K562 (cell line): Measurements from ENCODE around the gene YBEY. TPM values are rescaled to one million over a fixed set of nuclear protein-coding genes. Genes with fewer than 3 reads are reported as not detected.

Experiments used
- CREBBP ChIP-seq: IDR thresholded peaks from one replicate; pipeline ENCODE4 v1.6.1; 2012; ENCODE audit warnings: low read depth, mild to moderate bottlenecking, control low read depth, inconsistent platforms, low read length
- CREM ChIP-seq: IDR thresholded peaks from 2 replicates; pipeline ENCODE4 v1.6.1; 2014; ENCODE audit warnings: antibody characterized with exemption, low read depth
- ETV1 ChIP-seq: fragments of 450-650 bp; conservative IDR thresholded peaks from 2 replicates; pipeline ENCODE4 v1.6.1; 2016; ENCODE audit warnings: missing genetic modification characterization, control low read depth, low read depth, missing compliant biosample characterization
- FIP1L1 ChIP-seq: fragments of 200-400 bp; formaldehyde crosslinking; IDR thresholded peaks from 2 replicates; pipeline ENCODE4 v1.6.1; 2018; ENCODE audit warnings: mild to moderate bottlenecking, low read depth, low read length; ENCODE audit not compliant: poor library complexity, severe bottlenecking
- GTF2F1 ChIP-seq: IDR thresholded peaks from 2 replicates; pipeline ENCODE4 v1.6.1; 2011; ENCODE audit warnings: low read depth, low read length, improper control_type of control experiment
- HDAC6 ChIP-seq: IDR thresholded peaks from 2 replicates; pipeline ENCODE4 v1.6.1; 2012; ENCODE audit warnings: low read depth, mild to moderate bottlenecking, control low read depth, inconsistent platforms, low read length, moderate library complexity
- MCM7 ChIP-seq, 2 experiments: fragments of 450-650 bp; IDR thresholded peaks; 2 replicates each; pipeline ENCODE4 v1.6.1; 2016 to 2018
- TCF7L2 ChIP-seq: fragments of 150-350 bp; IDR thresholded peaks from 2 replicates; pipeline ENCODE4 v1.6.1; 2016; ENCODE audit warnings: low read depth, mild to moderate bottlenecking, low read length, moderate library complexity
- U2AF2 ChIP-seq: fragments of 200-400 bp; formaldehyde crosslinking; optimal IDR thresholded peaks from 2 replicates; pipeline ENCODE3; 2017; ENCODE audit warnings: low read depth, mild to moderate bottlenecking, low read length
- ZNF140 ChIP-seq: fragments of 250-450 bp; sonication (Bioruptor Pico); IDR thresholded peaks from 2 replicates; pipeline ENCODE4 v1.8.0; 2021; ENCODE audit warnings: moderate library complexity, mild to moderate bottlenecking, inconsistent platforms
- ZNF174 ChIP-seq: fragments of 250-450 bp; sonication (Bioruptor Pico); IDR thresholded peaks from 2 replicates; pipeline ENCODE4 v1.4.0; 2020; ENCODE audit warnings: mild to moderate bottlenecking
- ZNF41 ChIP-seq: fragments of 250-450 bp; sonication (Bioruptor Pico); conservative IDR thresholded peaks from 2 replicates; pipeline ENCODE4 v1.4.0; 2020; ENCODE audit warnings: mild to moderate bottlenecking
- ZNF584 ChIP-seq: fragments of 200-800 bp; sonication (Bioruptor generic); IDR thresholded peaks from 2 replicates; pipeline ENCODE4 v1.6.1; 2016; ENCODE audit warnings: low read depth, mild to moderate bottlenecking, missing genetic modification characterization, missing compliant biosample characterization
- ZNF668 ChIP-seq: fragments of 250-450 bp; sonication (Bioruptor Pico); IDR thresholded peaks from 2 replicates; pipeline ENCODE4 v1.8.0; 2022; ENCODE audit warnings: mild to moderate bottlenecking, inconsistent platforms
- ZNF707 ChIP-seq: fragments of 250-450 bp; sonication (Bioruptor Pico); conservative IDR thresholded peaks from 2 replicates; pipeline ENCODE4 v1.8.0; 2022; ENCODE audit warnings: inconsistent platforms, mild to moderate bottlenecking, moderate library complexity
- polyA plus RNA-seq, 8 experiments: library from polyadenylated mRNA; depleted of rRNA in 4 of 8; stranded (reverse) in 5 of 8; unstranded in 3 of 8; fragments of >200 nt; fragmentation: Nextera tagmentation in 2 of 8; fragmentation: Illumina TruSeq in 1 of 8; extraction: Ambion mirVana in 2 of 8; extraction: Trizol in 1 of 8; gene quantifications; 2 replicates each; pipeline versions ENCODE4 v1.2.1 to v1.2.3, GENCODE V29; 2011 to 2014; ENCODE audit warnings: inconsistent platforms in 1 of 8, missing spikeins in 1 of 8
- total RNA-seq, 7 experiments: library from RNA; depleted of rRNA in 6 of 7; stranded (reverse); fragments of >200 nt in 6 of 7; fragmentation: Illumina TruSeq in 2 of 7; extraction: Trizol in 2 of 7; gene quantifications; 2 replicates each; pipeline versions ENCODE4 v1.2.1 to v1.2.3, GENCODE V29; 2011 to 2021; ENCODE audit warnings: low replicate concordance in 1 of 7
- TF ChIP-seq, protein P1 (sequence below): sonication (generic); formaldehyde crosslinking; IDR thresholded peaks from 2 replicates; pipeline ENCODE4 v1.8.1; 2023; ENCODE audit warnings: mild to moderate bottlenecking, missing genetic modification reagents
- TF ChIP-seq, protein P2 (sequence below): sonication (generic); formaldehyde crosslinking; IDR thresholded peaks from 2 replicates; pipeline ENCODE4 v1.8.1; 2023; ENCODE audit warnings: mild to moderate bottlenecking, missing genetic modification reagents
- TF ChIP-seq, protein P3 (sequence below), 2 experiments: fragments of 150-350 bp in 1 of 2; IDR thresholded peaks; 2 replicates each; pipeline ENCODE4 v1.6.1; 2012 to 2016; ENCODE audit warnings: low read depth in 2 of 2, low read length in 2 of 2, mild to moderate bottlenecking in 1 of 2, moderate library complexity in 1 of 2
- TF ChIP-seq, protein P4 (sequence below): fragments of 250-450 bp; sonication (Bioruptor Pico); IDR thresholded peaks from 2 replicates; pipeline ENCODE4 v1.6.1; 2021; ENCODE audit warnings: mild to moderate bottlenecking

The YBEY gene
- total and polyA plus RNA-seq, 9 of the 15 experiments (the other 6 are each of a cell fraction or from before 2014, with no cell fraction given) = 6.4 to 28.0 (median 12.4) TPM

DNA sequence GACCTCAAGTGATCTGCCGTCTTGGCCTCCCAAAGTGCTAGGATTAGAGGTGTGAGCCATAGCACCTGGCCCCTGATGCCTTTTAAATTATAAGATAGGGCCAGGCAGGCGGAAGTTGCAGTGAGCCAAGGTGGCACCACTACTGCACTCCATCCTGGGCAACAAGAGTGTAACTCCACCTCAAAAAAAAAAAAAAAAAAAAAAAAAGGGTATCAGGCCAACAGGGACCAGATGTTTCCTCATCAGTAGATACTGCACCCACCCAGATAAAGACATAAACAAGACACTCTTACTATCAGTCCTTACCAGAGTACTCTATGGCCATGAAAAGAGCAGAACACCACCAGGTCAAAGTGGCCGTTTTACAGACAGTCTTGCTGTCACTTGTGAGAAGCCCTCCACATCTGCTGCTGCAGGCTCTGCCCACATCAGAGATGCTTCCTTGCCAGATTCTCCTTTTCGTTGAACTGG is 34.2 kb downstream of the YBEY start (continued):
- TF ChIP-seq, protein P1, sequence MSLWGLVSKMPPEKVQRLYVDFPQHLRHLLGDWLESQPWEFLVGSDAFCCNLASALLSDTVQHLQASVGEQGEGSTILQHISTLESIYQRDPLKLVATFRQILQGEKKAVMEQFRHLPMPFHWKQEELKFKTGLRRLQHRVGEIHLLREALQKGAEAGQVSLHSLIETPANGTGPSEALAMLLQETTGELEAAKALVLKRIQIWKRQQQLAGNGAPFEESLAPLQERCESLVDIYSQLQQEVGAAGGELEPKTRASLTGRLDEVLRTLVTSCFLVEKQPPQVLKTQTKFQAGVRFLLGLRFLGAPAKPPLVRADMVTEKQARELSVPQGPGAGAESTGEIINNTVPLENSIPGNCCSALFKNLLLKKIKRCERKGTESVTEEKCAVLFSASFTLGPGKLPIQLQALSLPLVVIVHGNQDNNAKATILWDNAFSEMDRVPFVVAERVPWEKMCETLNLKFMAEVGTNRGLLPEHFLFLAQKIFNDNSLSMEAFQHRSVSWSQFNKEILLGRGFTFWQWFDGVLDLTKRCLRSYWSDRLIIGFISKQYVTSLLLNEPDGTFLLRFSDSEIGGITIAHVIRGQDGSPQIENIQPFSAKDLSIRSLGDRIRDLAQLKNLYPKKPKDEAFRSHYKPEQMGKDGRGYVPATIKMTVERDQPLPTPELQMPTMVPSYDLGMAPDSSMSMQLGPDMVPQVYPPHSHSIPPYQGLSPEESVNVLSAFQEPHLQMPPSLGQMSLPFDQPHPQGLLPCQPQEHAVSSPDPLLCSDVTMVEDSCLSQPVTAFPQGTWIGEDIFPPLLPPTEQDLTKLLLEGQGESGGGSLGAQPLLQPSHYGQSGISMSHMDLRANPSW (CRISPR knock-in tag) = no peak
- no peak for TF ChIP-seq ZNF41 (CRISPR knock-in tag)
- no peak for TF ChIP-seq ZNF140 (CRISPR knock-in tag)
- TF ChIP-seq ETV1 (tag) = peak; percentile 36
- TF ChIP-seq, protein P2, sequence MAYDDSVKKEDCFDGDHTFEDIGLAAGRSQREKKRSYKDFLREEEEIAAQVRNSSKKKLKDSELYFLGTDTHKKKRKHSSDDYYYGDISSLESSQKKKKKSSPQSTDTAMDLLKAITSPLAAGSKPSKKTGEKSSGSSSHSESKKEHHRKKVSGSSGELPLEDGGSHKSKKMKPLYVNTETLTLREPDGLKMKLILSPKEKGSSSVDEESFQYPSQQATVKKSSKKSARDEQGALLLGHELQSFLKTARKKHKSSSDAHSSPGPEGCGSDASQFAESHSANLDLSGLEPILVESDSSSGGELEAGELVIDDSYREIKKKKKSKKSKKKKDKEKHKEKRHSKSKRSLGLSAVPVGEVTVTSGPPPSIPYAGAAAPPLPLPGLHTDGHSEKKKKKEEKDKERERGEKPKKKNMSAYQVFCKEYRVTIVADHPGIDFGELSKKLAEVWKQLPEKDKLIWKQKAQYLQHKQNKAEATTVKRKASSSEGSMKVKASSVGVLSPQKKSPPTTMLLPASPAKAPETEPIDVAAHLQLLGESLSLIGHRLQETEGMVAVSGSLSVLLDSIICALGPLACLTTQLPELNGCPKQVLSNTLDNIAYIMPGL (CRISPR knock-in tag) = no peak
- TF ChIP-seq U2AF2 = no peak
- TF ChIP-seq, protein P3, sequence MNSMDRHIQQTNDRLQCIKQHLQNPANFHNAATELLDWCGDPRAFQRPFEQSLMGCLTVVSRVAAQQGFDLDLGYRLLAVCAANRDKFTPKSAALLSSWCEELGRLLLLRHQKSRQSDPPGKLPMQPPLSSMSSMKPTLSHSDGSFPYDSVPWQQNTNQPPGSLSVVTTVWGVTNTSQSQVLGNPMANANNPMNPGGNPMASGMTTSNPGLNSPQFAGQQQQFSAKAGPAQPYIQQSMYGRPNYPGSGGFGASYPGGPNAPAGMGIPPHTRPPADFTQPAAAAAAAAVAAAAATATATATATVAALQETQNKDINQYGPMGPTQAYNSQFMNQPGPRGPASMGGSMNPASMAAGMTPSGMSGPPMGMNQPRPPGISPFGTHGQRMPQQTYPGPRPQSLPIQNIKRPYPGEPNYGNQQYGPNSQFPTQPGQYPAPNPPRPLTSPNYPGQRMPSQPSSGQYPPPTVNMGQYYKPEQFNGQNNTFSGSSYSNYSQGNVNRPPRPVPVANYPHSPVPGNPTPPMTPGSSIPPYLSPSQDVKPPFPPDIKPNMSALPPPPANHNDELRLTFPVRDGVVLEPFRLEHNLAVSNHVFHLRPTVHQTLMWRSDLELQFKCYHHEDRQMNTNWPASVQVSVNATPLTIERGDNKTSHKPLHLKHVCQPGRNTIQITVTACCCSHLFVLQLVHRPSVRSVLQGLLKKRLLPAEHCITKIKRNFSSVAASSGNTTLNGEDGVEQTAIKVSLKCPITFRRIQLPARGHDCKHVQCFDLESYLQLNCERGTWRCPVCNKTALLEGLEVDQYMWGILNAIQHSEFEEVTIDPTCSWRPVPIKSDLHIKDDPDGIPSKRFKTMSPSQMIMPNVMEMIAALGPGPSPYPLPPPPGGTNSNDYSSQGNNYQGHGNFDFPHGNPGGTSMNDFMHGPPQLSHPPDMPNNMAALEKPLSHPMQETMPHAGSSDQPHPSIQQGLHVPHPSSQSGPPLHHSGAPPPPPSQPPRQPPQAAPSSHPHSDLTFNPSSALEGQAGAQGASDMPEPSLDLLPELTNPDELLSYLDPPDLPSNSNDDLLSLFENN (IDR thresholded peaks at IDR 0.05; ENCODE audit: low read depth in 2 of 2, low read length in 2 of 2) = peak in 1 of 2 experiments; percentile 99; a peak in 2 of 4 replicates
- 0 out of 2 replicates have a peak, but pooled peaks have one; percentile 32 for TF ChIP-seq ZNF668 (CRISPR knock-in tag)
- no peak for TF ChIP-seq ZNF174
- no peak for TF ChIP-seq FIP1L1
- TF ChIP-seq TCF7L2 = no peak
- no peak for TF ChIP-seq CREBBP
- no peak for TF ChIP-seq HDAC6
- no peak for TF ChIP-seq MCM7 (IDR thresholded peaks at IDR 0.05)
- TF ChIP-seq, protein P4, sequence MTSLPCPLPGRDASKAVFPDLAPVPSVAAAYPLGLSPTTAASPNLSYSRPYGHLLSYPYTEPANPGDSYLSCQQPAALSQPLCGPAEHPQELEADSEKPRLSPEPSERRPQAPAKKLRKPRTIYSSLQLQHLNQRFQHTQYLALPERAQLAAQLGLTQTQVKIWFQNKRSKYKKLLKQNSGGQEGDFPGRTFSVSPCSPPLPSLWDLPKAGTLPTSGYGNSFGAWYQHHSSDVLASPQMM (CRISPR knock-in tag) = no peak
- peak; percentile 88 for TF ChIP-seq ZNF584
- TF ChIP-seq GTF2F1 = no peak
- TF ChIP-seq CREM = peak; percentile 76
- TF ChIP-seq ZNF707 (CRISPR knock-in tag) = no peak
